Upper lobe of right lung (tissue), 1 donor: ENCODE results near the gene TRAPPC5. TPM values are rescaled to one million over a fixed set of nuclear protein-coding genes. Genes with fewer than 3 reads are reported as not detected.

Experiments
- ATAC-seq: fragments of 200-7000 bp; cut with Tn5 transposase; one replicate; pipeline ENCODE4 v1.9.1; 2020; ENCODE audit warnings: mild to moderate bottlenecking, moderate library complexity
- DNase-seq: peaks from one replicate; pipeline ENCODE4 v3.0.0-alpha.2; 2020
- H3K27ac ChIP-seq: fragments of 200-600 bp; one replicate; pipeline ENCODE4 v1.8.0; 2022
- H3K27me3 ChIP-seq: fragments of 200-600 bp; one replicate; pipeline ENCODE4 v1.8.0; 2022; ENCODE audit warnings: mild to moderate bottlenecking
- H3K36me3 ChIP-seq: fragments of 200-600 bp; one replicate; pipeline ENCODE4 v1.8.0; 2022
- H3K4me1 ChIP-seq: fragments of 200-600 bp; one replicate; pipeline ENCODE4 v1.8.0; 2022
- H3K4me3 ChIP-seq: fragments of 200-600 bp; one replicate; pipeline ENCODE4 v1.8.0; 2022; ENCODE audit warnings: mild to moderate bottlenecking
- H3K9me3 ChIP-seq: fragments of 200-600 bp; one replicate; pipeline ENCODE4 v1.8.0; 2022
- intact Hi-C: fragments of 100-400 bp; cut with DNase I; formaldehyde crosslinking; loops from one replicate; pipeline ENCODE4 v1.11.0; 2022
- total RNA-seq: library from RNA; stranded (reverse); fragmentation: NEBNext Ultra II Directional; extraction: Animal tissue kit (Norgen Biotek cat#: 25700); gene quantifications from one replicate; pipeline ENCODE4 v1.2.1, GENCODE V29; 2021
- TF ChIP-seq, protein P1 (sequence below): fragments of 200-600 bp; IDR thresholded peaks from one replicate; pipeline ENCODE4 v1.8.0; 2022; ENCODE audit warnings: antibody characterized with exemption
- donor health status: DM: no; HTN: yes; CAD: no; lungs with severe emphysema.

TRAPPC5 gene
- total RNA-seq, 1 donor from 2014 or later: 83.9 TPM

DNA sequence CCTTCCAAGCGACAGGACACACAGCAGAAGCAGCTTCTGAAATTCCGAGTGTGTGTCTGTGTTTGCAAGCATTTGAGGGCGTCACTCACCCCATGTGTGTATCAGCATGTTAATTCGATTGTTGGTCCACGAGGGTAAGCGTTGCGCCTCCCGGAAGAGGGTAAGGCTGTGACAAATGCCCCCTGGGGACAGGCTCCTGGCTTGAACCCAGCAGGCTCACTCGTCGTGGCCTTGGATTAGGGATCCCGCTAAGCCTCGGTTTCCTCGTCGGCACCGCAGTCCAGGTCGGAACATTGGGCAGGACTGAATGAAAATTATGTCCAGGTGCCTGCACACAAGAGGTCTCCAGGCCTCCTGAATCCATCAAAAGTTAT, 44.3 kb upstream of the TRAPPC5 start:
- Histone ChIP-seq H3K4me3 (peak overlapping the region; percentile 82), H3K27ac (peak overlapping the region; percentile 95), H3K36me3 (peaks cover 7% of the 10 kb centered on the region), H3K27me3 (peaks cover 5% of the 10 kb centered on the region), H3K4me1 (peaks cover 7% of the 10 kb centered on the region), H3K9me3 (no peaks in the 10 kb centered on the region)
- ATAC-seq (no peak), DNase-seq (no peak)
- TF ChIP-seq, protein P1, sequence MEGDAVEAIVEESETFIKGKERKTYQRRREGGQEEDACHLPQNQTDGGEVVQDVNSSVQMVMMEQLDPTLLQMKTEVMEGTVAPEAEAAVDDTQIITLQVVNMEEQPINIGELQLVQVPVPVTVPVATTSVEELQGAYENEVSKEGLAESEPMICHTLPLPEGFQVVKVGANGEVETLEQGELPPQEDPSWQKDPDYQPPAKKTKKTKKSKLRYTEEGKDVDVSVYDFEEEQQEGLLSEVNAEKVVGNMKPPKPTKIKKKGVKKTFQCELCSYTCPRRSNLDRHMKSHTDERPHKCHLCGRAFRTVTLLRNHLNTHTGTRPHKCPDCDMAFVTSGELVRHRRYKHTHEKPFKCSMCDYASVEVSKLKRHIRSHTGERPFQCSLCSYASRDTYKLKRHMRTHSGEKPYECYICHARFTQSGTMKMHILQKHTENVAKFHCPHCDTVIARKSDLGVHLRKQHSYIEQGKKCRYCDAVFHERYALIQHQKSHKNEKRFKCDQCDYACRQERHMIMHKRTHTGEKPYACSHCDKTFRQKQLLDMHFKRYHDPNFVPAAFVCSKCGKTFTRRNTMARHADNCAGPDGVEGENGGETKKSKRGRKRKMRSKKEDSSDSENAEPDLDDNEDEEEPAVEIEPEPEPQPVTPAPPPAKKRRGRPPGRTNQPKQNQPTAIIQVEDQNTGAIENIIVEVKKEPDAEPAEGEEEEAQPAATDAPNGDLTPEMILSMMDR: no peak
- intact Hi-C loops: no loop called here

- DNase-seq (peak; percentile 94), ATAC-seq (peak; percentile 96)
- TF ChIP-seq, protein P1: no peak
- peaks cover 7% of the 10 kb centered on the region for H3K4me1 ChIP-seq
- peaks cover 5% of the 10 kb centered on the region for H3K27me3 ChIP-seq
- intact Hi-C loops: no loop called here
- H3K36me3 ChIP-seq: peaks cover 6% of the 10 kb centered on the region
- no peaks in the 10 kb centered on the region for H3K9me3 ChIP-seq
- H3K27ac ChIP-seq: peak within 1 kb of the TSS; percentile 95
- peak within 1 kb of the TSS; percentile 82 for H3K4me3 ChIP-seq
Measured at GRCh38 chr19:7636691-7637373, 43.8 kb upstream of the TRAPPC5 start, which contains the start of gene STXBP2. Gene STXBP2 (plus strand): TSS chr19:7637110. CDS start chr19:7637150, 40 bp downstream.

GRCh38 chr19:7637374-7638256, 43.0 kb upstream of the TRAPPC5 start:
- peak overlapping the region; percentile 82 for H3K4me3 ChIP-seq
- intact Hi-C loops: no loop called here
- H3K9me3 ChIP-seq: no peaks in the 10 kb centered on the region
- peaks cover 7% of the 10 kb centered on the region for H3K4me1 ChIP-seq
- DNase-seq (peak; percentile 88), ATAC-seq (peak; percentile 77)
- peaks cover 5% of the 10 kb centered on the region for H3K27me3 ChIP-seq
- peak overlapping the region; percentile 95 for H3K27ac ChIP-seq
- H3K36me3 ChIP-seq: no peaks in the 10 kb centered on the region
- TF ChIP-seq, protein P1: no peak

GRCh38 chr19:7638802-7639465, 41.7 kb upstream of the TRAPPC5 start:
- no peak overlapping the region for H3K4me3 ChIP-seq
- TF ChIP-seq, protein P1: no peak
- H3K4me1 ChIP-seq: peaks cover 7% of the 10 kb centered on the region
- H3K36me3 ChIP-seq: no peaks in the 10 kb centered on the region
- no peak for DNase-seq
- H3K27me3 ChIP-seq: peaks cover 5% of the 10 kb centered on the region
- H3K27ac ChIP-seq: no peak overlapping the region
- H3K9me3 ChIP-seq: no peaks in the 10 kb centered on the region
- no peak for ATAC-seq
- intact Hi-C loops: no loop called here

- Histone ChIP-seq H3K4me3 (no peak overlapping the region), H3K36me3 (peaks cover 6% of the 10 kb centered on the region), H3K27ac (no peak overlapping the region), H3K9me3 (no peaks in the 10 kb centered on the region), H3K27me3 (peaks cover 5% of the 10 kb centered on the region), H3K4me1 (peaks cover 7% of the 10 kb centered on the region)
- TF ChIP-seq, protein P1: no peak
- intact Hi-C loops: no loop called here
- ATAC-seq (no peak), DNase-seq (no peak)
Measured at GRCh38 chr19:7639863-7640348, 40.7 kb upstream of the TRAPPC5 start.
